ENCODE measurements around the gene PSPH. TPM values are rescaled to one million over a fixed set of nuclear protein-coding genes. Genes with fewer than 3 reads are reported as not detected.
"Not testable (repeated sequence)": the region's sequence is repeated elsewhere in the genome, so short reads cannot be mapped to it uniquely, and the experiment has no call there.

PSPH gene
- total RNA-seq, 1 experiment from 2014 or later = 49.3 TPM

DNA sequence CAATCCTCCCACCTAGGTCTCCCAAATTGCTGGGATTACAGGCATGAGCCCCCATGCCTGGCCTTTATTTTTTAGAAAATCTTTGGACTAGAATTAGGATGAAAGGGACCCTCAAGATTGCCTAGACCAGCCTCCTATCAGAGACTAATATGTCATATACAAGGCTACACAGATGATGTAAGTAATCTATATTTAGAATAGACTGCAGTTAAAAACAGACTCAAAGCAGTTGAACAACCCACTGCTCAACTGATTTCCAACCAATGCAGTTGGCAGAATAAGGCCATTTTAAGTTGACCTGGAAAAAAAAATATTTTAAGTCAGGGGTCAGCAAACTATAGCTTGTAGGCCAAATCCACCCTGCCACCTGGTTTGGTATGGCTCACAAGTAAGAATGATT, 27.7 kb downstream of the PSPH start (continued):
- TF ChIP-seq ZNF532 (CRISPR knock-in tag; IDR thresholded peaks at IDR 0.05; ENCODE audit: borderline replicate concordance) (no peak), ZNF138 (CRISPR knock-in tag; conservative IDR thresholded peaks at IDR 0.05) (no peak), NR2C2 (CRISPR knock-in tag; IDR thresholded peaks at IDR 0.05) (no peak), CREM (CRISPR knock-in tag; IDR thresholded peaks at IDR 0.05) (no peak), FOXP1 (CRISPR knock-in tag; IDR thresholded peaks at IDR 0.05; ENCODE audit: borderline replicate concordance) (no peak), ZNF423 (CRISPR knock-in tag; IDR thresholded peaks at IDR 0.05) (no peak), SMAD4 (CRISPR knock-in tag; IDR thresholded peaks at IDR 0.05) (no peak)
- TF ChIP-seq, protein P1, sequence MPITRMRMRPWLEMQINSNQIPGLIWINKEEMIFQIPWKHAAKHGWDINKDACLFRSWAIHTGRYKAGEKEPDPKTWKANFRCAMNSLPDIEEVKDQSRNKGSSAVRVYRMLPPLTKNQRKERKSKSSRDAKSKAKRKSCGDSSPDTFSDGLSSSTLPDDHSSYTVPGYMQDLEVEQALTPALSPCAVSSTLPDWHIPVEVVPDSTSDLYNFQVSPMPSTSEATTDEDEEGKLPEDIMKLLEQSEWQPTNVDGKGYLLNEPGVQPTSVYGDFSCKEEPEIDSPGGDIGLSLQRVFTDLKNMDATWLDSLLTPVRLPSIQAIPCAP (CRISPR knock-in tag; IDR thresholded peaks at IDR 0.05) = no peak

- Mint-ChIP-seq H3K36me3 (peaks cover 33% of the 10 kb centered on the region), H3K4me3 (no peak overlapping the region), H3K9me3 (no peaks in the 10 kb centered on the region), H3K4me1 (no peaks in the 10 kb centered on the region), H3K27ac (no peak overlapping the region), H3K27me3 (ENCODE audit: low read depth) (no peaks in the 10 kb centered on the region)
- no peak for ATAC-seq
- CTCF ChIA-PET = interaction anchor here (1.3 kb wide), 1 partner anchor 46 kb away, joined by 3 read pairs; no protein-coding TSS in a partner anchor
- no peak for TF ChIP-seq CBFB (CRISPR knock-in tag; IDR thresholded peaks at IDR 0.05; ENCODE audit: low read depth)
- no peak for DNase-seq (ENCODE audit: low spot score)
- POLR2A ChIA-PET = no interaction called here
Observed at GRCh38 chr7:56019501-56019900, 31.7 kb downstream of the PSPH start.

- CTCF ChIA-PET; POLR2A ChIA-PET; H3K27me3 Mint-ChIP-seq (ENCODE audit: low read depth); H3K4me1 Mint-ChIP-seq; DNase-seq (ENCODE audit: low spot score); H3K4me3 Mint-ChIP-seq; H3K27ac Mint-ChIP-seq; H3K9me3 Mint-ChIP-seq; ATAC-seq: not testable (repeated sequence)
- peaks cover 43% of the 10 kb centered on the region for H3K36me3 Mint-ChIP-seq
Observed at GRCh38 chr7:56017015-56017414, 34.2 kb downstream of the PSPH start.

- POLR2A ChIA-PET = no interaction called here
- Mint-ChIP-seq H3K9me3 (no peaks in the 10 kb centered on the region), H3K4me1 (peaks cover 3% of the 10 kb centered on the region; the same call in 1 of the 2 replicates), H3K36me3 (peaks cover 27% of the 10 kb centered on the region), H3K27me3 (ENCODE audit: low read depth) (no peaks in the 10 kb centered on the region), H3K27ac (no peak overlapping the region), H3K4me3 (no peak overlapping the region)
- TF ChIP-seq HMGXB4 (CRISPR knock-in tag; IDR thresholded peaks at IDR 0.05) (no peak), NFATC4 (CRISPR knock-in tag; IDR thresholded peaks at IDR 0.05) (0 out of 2 replicates have a peak, but pooled peaks have one; percentile 31), ZNF532 (CRISPR knock-in tag; IDR thresholded peaks at IDR 0.05; ENCODE audit: borderline replicate concordance) (no peak), ZNF138 (CRISPR knock-in tag; conservative IDR thresholded peaks at IDR 0.05) (no peak)
- TF ChIP-seq, protein P2, sequence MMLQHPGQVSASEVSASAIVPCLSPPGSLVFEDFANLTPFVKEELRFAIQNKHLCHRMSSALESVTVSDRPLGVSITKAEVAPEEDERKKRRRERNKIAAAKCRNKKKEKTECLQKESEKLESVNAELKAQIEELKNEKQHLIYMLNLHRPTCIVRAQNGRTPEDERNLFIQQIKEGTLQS (CRISPR knock-in tag; conservative IDR thresholded peaks at IDR 0.05) = no peak
- TF ChIP-seq, protein P1 (CRISPR knock-in tag; IDR thresholded peaks at IDR 0.05) = no peak
- CTCF ChIA-PET = interaction anchor here (1.2 kb wide), 1 partner anchor 65 kb away, joined by 3 read pairs; no protein-coding TSS in a partner anchor
- ATAC-seq (no peak), DNase-seq (ENCODE audit: low spot score) (no peak)
Observed at GRCh38 chr7:56009695-56010094, 41.5 kb downstream of the PSPH start.
